Adipocyte (in vitro differentiated cells): Measurements from ENCODE around the gene CRKL.

Experiments used
- DNase-seq: peaks from one replicate; pipeline ENCODE4 v3.0.0-alpha.2; 2015; ENCODE audit warnings: low read depth
- H3K27me3 ChIP-seq: replicated peaks from 2 replicates; pipeline ENCODE4 v1.7.0; 2013; ENCODE audit warnings: mild to moderate bottlenecking, low read length, moderate library complexity; ENCODE audit not compliant: control insufficient read depth, insufficient read depth
- H3K36me3 ChIP-seq: 2 replicates; pipeline ENCODE4 v1.7.0; 2013; ENCODE audit warnings: low read length, mild to moderate bottlenecking, moderate library complexity; ENCODE audit not compliant: control insufficient read depth, insufficient read depth, severe bottlenecking
- H3K4me1 ChIP-seq: 2 replicates; pipeline ENCODE4 v1.7.0; 2013; ENCODE audit warnings: mild to moderate bottlenecking, low read length, moderate library complexity; ENCODE audit not compliant: control insufficient read depth, insufficient read depth
- H3K4me3 ChIP-seq: 2 replicates; pipeline ENCODE4 v1.7.0; 2013; ENCODE audit warnings: mild to moderate bottlenecking, low read length, moderate library complexity
- H3K9ac ChIP-seq: 2 replicates; pipeline ENCODE4 v1.7.0; 2013; ENCODE audit warnings: mild to moderate bottlenecking, low read length, moderate library complexity
- H3K9me3 ChIP-seq: 2 replicates; pipeline ENCODE4 v1.7.0; 2013; ENCODE audit warnings: mild to moderate bottlenecking, low read length, moderate library complexity; ENCODE audit not compliant: control insufficient read depth

The CRKL gene

DNA sequence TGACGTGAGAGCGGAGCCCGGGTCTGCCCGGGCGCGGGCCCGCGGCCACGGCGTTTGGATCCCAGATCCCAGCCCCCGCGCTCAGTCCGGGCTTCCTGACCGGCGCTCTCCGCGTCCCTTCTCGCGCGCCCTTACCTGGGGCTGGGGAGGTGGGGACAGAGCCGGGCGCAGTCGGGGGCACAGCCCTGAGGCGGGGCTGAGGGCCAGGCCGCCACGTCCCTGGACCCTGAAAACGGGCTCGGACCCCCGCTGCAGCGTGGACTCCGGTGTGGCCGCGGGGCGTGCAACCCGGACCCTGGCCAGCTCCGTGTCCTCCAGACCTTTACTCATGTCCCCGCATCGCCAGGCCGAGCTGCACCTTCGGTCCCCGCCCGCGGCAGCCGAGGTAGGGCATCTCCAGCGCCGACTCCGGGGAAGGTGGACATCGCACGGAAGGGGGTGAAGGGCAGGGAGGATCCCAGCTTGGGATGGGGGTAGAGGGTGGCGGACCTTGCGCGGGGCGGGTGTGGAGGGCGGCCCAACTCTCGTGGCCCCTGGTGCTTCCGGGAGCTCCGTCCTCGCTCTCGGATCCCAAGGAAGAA, 40.0 kb downstream of the CRKL start:
- Histone ChIP-seq H3K27me3 (no peaks in the 10 kb centered on the region), H3K9ac (peak overlapping the region; percentile 93), H3K4me1 (peaks cover 29% of the 10 kb centered on the region), H3K36me3 (peaks cover 14% of the 10 kb centered on the region), H3K4me3 (peak overlapping the region; percentile 93), H3K9me3 (no peaks in the 10 kb centered on the region)
- peak; percentile 57 for DNase-seq

DNA sequence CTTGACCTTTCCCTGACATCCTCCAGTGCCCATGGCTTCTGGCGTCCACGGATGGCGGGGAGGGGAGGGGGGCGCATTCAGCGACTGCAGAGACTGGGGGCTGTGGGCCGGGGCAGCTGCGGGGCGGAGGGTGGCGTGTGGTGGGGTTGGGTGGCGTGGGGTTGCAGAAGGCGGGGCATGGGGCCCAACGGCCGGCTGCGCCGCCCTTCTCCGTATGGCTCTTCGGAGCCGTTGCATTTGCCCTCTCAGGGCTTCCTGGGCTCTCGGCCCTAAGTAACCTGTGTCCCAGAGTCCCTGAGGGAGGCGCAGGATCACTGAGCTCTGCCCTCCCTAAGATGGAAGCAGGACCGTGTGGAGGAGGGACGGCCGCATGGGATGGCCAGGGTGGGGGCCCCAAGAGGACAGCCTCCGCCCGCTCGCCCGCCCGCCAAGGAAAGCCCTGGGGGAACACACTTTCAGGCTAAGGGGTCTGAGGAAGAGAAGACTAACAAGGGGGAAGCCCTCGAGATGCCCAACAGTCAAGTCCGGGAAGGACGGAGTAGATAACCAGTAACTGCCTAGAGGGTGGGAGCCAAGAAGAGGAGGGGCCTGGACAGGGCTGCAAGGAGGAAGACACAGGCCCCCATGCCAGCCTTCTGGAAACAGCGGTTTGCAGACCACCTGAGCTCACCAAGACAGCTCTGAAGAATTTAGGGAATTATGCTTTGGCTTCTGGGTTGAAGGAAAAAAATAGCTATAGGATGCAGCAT, 40.6 kb downstream of the CRKL start:
- Histone ChIP-seq H3K4me3 (peak overlapping the region; percentile 93), H3K9ac (peak overlapping the region; percentile 93), H3K9me3 (no peaks in the 10 kb centered on the region), H3K36me3 (peaks cover 7% of the 10 kb centered on the region), H3K27me3 (peaks cover 1% of the 10 kb centered on the region), H3K4me1 (peaks cover 29% of the 10 kb centered on the region)
- peak; percentile 42 for DNase-seq

DNA sequence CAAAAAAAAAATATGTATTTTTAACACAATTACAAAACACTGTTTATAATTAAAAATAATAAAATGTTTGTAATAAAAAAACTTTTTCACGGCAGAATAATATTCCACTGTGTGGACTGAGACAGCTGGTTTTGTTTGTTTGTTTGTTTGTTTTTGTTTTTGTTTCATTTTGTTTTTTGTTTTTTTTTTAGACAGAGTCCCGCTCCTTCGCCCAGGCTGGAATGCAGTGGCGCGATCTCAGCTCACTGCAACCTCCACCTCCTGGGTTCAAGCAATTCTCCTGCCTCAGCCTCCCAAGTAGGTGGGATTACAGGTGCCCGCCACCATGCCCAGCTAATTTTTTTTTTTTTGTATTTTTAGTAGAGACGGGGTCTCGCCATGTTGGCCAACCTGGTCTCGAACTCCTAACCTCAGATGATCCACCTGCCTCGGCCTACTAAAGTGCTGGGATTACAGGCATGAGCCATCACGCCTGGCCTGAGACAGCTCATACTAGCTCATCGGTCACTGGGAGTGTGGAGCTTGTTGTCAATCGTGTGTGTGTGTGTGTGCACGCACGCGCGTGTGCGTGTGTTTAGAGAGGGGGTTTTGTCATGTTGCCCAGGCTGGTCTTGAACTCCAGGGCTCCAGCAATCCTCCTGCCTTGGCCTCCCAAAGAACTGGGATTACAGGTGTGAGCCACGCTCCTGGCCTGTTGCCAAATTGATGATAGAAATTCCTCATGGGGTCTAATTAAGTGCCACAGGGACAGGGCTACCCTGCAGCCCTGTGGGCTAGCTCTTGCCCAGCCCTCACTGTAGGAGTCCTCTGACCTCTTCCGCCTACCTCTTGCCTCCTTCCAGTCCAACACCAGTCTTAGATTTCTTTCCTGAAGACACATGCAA, 42.6 kb downstream of the CRKL start:
- Histone ChIP-seq H3K27me3 (peaks cover 15% of the 10 kb centered on the region), H3K9me3 (no peaks in the 10 kb centered on the region), H3K36me3 (no peaks in the 10 kb centered on the region), H3K4me3 (no peak overlapping the region), H3K4me1 (peaks cover 16% of the 10 kb centered on the region), H3K9ac (no peak overlapping the region)
- no peak for DNase-seq

DNA sequence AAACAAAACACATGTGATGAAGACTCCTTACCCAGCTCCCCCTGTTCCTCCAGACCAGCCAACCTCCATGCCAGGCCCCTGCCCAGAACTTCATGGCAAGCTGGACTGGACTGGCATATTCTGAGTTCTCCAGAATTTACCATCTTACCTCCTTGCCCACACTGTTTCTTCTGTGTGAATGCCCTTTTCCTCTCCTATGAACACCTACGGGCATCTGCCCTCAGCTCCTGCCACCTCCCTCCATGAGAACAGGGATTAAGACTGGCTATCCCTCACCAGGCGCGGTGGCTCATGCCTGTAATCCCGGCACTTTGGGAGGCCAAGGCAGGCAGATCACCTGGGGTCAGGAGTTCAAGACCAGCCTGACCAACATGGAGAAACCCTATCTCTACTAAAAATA, 43.4 kb downstream of the CRKL start:
- H3K36me3 ChIP-seq: no peaks in the 10 kb centered on the region
- no peak overlapping the region for H3K4me3 ChIP-seq
- no peak for DNase-seq
- peaks cover 16% of the 10 kb centered on the region for H3K4me1 ChIP-seq
- no peak overlapping the region for H3K9ac ChIP-seq
- peaks cover 18% of the 10 kb centered on the region for H3K27me3 ChIP-seq
- no peaks in the 10 kb centered on the region for H3K9me3 ChIP-seq

DNA sequence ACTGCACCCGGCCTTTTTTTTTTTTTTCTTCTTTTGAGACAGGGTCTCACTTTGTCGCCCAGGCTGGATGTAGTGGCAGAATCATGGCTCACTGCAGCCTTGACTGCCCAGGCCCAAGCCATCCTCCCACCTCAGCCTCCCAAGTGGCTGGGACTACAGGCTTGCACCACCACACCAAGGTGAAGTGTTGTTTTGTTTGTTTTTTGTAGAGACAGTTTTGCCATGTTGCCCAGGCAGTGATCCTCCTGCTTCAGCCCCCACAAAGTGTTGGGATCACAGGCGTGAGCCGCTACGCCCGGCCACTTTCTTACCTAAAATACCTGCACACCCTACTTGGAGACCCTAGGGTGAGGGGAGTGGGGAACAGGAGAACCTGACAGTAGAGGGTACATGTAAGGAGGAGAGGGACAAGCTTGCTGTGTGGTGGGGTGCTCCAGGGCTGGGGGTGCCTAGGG, 45.3 kb downstream of the CRKL start:
- peaks cover 23% of the 10 kb centered on the region for H3K27me3 ChIP-seq

DNA sequence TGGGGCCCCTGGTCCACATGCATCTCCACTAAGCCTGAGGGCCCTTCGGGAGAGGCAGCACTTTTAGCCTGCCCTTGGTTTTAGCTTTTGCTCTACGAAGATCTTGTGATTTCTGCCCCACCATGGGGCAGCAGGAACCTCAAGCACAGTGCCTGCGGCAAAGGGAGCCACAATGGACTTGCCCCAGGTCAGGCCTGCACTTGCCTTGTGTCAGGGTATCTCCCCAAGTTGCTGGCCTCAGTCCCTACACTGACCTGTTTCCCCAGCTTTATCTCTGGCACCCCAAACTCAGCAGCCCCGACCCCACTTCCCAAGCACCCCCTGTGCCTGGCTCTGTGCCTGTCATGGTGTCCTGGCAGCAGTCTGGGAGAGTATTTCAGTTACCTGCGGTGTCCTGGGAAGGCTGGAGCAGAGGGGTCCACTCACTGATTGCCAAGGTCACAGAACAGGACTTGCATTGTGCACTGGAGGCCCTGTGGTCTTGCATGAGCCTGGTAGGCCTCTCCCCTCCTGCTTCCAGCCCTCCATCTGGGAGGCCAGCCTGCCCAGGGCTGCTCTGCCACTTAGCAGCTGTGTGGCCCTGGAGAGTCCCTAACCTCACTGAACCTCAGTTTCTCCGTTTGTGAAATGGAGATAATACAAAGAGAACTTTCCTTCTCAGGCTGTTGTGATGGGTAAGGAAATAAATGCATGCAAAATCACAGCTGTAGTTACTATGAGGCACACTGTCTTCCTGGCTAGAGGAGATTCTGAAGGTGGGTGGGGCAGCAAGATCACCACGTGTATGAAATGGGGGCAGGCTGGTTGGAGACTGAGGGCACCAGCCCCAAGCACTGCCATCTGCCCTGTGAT, 46.2 kb downstream of the CRKL start:
- DNase-seq: no peak
- H3K4me3 ChIP-seq: no peak overlapping the region
- peaks cover 23% of the 10 kb centered on the region for H3K27me3 ChIP-seq
- H3K36me3 ChIP-seq: no peaks in the 10 kb centered on the region
- H3K9me3 ChIP-seq: no peaks in the 10 kb centered on the region
- H3K9ac ChIP-seq: no peak overlapping the region
- H3K4me1 ChIP-seq: no peaks in the 10 kb centered on the region

More for the DNA sequence above, 45.3 kb downstream of the CRKL start:
- no peaks in the 10 kb centered on the region for H3K36me3 ChIP-seq
- no peak overlapping the region for H3K4me3 ChIP-seq
- H3K9me3 ChIP-seq: no peaks in the 10 kb centered on the region
- H3K9ac ChIP-seq: no peak overlapping the region
- no peak for DNase-seq
- H3K4me1 ChIP-seq: peaks cover 6% of the 10 kb centered on the region

DNA sequence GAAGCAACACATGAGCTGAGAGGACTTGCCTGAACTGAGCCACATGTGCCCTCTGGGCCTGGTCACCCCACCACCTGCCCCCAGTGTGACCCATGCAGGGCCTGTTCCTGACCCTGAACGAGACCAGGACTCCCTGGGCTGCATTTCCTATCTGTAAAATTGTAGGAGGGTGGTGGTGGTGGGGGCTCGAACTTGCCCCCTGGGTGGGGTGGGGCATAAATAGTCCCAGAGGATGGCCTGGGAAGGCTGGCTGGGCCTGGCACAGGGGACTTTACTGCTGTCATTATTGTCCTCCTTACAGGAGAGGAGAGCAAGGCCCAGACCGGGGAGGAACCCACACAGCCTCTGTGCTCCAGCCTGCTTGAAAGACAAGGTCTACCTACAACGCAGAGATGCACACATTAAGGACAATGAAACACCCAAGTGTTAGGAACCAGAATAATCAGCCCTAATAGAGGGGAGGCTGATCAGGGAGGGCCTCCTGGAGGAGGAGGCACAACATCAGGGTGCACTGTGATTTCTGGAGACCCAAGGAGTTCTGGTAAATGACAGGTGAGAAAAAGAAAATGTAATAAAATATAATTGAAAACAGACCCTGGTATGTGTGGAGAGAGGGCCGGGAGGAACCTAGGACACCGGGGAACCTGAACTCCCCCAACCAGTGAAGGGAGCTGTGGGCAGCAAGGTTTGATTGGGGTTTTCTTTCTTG, 47.0 kb downstream of the CRKL start:
- DNase-seq: no peak
- Histone ChIP-seq H3K9ac (no peak overlapping the region), H3K4me1 (no peaks in the 10 kb centered on the region), H3K9me3 (no peaks in the 10 kb centered on the region), H3K27me3 (peaks cover 23% of the 10 kb centered on the region), H3K36me3 (no peaks in the 10 kb centered on the region), H3K4me3 (no peak overlapping the region)

DNA sequence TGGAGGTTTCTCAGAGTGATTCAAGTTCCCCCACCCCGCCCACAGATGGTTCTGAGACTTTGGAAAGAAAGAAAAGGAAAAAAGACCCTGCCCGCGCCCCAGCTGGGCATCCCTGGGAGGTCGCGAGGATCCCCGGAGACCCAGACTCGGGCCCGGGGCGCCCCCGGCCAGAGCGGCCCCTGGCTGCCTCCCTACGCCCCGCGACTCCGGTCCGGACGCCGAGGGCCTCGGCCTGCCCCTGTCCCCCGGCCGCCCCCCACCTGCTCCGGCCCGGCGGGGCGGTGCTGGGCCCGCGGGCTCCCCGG, 47.5 kb downstream of the CRKL start:
- H3K9ac ChIP-seq: no peak overlapping the region
- H3K9me3 ChIP-seq: no peaks in the 10 kb centered on the region
- no peaks in the 10 kb centered on the region for H3K36me3 ChIP-seq
- no peak overlapping the region for H3K4me3 ChIP-seq
- no peak for DNase-seq
- H3K27me3 ChIP-seq: peaks cover 23% of the 10 kb centered on the region
- no peaks in the 10 kb centered on the region for H3K4me1 ChIP-seq

DNA sequence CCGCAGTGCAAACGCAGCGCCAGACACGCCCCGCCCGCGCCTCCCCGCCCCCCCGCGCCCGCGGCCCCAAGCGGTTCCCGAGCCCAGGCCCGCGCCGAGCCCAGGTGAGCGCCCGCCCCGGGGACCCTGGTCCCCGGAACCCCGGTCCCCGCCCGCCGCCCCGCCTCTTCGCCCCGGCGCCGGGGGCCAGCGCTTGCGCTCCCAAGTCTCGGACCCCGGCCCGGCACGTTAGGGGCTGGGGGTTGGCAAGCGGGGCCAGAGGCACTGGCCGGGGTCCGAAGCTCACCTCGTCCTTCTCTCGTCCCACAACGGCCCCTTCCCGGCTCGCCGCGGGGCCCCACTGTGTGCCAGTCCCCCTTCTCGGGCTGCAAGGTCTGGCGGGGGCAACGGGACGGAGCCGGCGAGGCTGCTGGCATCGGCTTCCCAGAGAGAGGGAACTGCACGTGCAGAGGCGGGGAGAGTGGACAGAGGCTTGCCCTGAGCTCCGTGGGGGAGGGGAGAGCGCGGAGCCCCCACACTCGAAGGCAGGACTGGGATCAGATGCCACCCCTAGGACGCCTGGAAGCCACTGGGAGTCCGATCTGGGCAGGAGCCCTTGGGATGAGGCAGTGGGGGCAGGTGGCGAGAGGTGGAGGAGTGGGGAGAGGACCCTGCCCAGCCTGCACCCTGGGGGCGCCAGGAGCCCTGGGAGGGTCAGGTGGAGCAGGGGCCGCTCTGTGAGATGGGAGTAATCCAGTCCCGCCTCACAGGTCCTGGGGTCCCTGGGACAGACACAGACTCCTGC, 48.1 kb downstream of the CRKL start:
- H3K36me3 ChIP-seq: no peaks in the 10 kb centered on the region
- no peaks in the 10 kb centered on the region for H3K9me3 ChIP-seq
- H3K27me3 ChIP-seq: peaks cover 23% of the 10 kb centered on the region
- no peak overlapping the region for H3K4me3 ChIP-seq
- no peak overlapping the region for H3K9ac ChIP-seq
- no peaks in the 10 kb centered on the region for H3K4me1 ChIP-seq
- peak; percentile 32 for DNase-seq
